Lower lobe of right lung (tissue), 2 donors: ENCODE data around the gene ATAT1. TPM values are rescaled to one million over a fixed set of nuclear protein-coding genes. Genes with fewer than 3 reads are reported as not detected.

Experiments
- ATAC-seq, 2 donors: fragments of 200-7000 bp; cut with Tn5 transposase; one replicate each; pipeline ENCODE4 v1.9.1; 2020 to 2022; ENCODE audit warnings: mild to moderate bottlenecking in 2 of 2, moderate library complexity in 2 of 2
- DNase-seq: peaks from one replicate; pipeline ENCODE4 v3.0.0-alpha.2; 2020
- H3K27ac ChIP-seq: fragments of 200-600 bp; one replicate; pipeline ENCODE4 v1.8.0; 2022
- H3K27me3 ChIP-seq: fragments of 200-600 bp; one replicate; pipeline ENCODE4 v1.8.0; 2022; ENCODE audit warnings: low read depth
- H3K36me3 ChIP-seq: fragments of 200-600 bp; one replicate; pipeline ENCODE4 v1.8.0; 2022; ENCODE audit warnings: mild to moderate bottlenecking
- H3K4me1 ChIP-seq: fragments of 200-600 bp; one replicate; pipeline ENCODE4 v1.8.0; 2022
- H3K4me3 ChIP-seq: fragments of 200-600 bp; one replicate; pipeline ENCODE4 v1.8.0; 2022; ENCODE audit warnings: mild to moderate bottlenecking
- H3K9me3 ChIP-seq: fragments of 200-600 bp; one replicate; pipeline ENCODE4 v1.8.0; 2022
- intact Hi-C: fragments of 100-400 bp; cut with DNase I; formaldehyde crosslinking; loops from one replicate; pipeline ENCODE4 v1.11.0; 2022
- total RNA-seq: library from RNA; stranded (reverse); fragmentation: NEBNext Ultra II Directional; extraction: Animal tissue kit (Norgen Biotek cat#: 25700); gene quantifications from one replicate; pipeline ENCODE4 v1.2.1, GENCODE V29; 2021
- TF ChIP-seq, protein P1 (sequence below): fragments of 200-600 bp; IDR thresholded peaks from one replicate; pipeline ENCODE4 v1.8.0; 2022; ENCODE audit warnings: antibody characterized with exemption, mild to moderate bottlenecking
- donor health status: DM: no; HTN: yes; CAD: no; lungs with severe emphysema.

ATAT1 gene
- total RNA-seq, 1 donor from 2014 or later = 8.9 TPM

DNA sequence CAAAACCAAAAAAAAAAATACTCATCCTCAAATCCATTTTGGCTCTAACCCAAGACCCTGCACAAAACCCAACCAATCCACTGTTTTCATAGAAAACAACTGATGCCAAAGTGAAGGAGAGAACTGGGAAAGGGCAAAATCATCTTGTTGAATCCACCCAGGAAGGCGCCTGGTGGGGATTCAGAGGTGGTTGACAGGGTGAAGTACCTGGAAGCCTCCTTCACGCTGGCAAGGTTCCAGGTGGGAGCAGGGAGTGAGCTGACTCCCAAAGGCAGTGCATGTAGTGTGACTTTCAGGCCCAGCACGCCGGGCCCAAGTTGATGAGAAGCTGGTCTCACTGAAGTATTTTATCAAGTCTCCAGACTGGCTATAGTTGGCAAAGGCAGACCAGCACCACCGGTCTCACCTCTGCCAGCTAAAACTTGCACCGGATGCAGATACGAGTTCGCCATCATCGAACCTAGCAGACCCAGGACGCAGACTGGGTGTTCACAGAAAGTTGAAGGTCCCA lies 26.2 kb upstream of the ATAT1 start:
- intact Hi-C loops = no loop called here
- H3K9me3 ChIP-seq = no peaks in the 10 kb centered on the region
- no peak overlapping the region for H3K27ac ChIP-seq
- H3K27me3 ChIP-seq = no peaks in the 10 kb centered on the region
- ATAC-seq (peak in 1 of 2 donors; percentile 2), DNase-seq (no peak)
- H3K4me1 ChIP-seq = peaks cover 8% of the 10 kb centered on the region
- no peak overlapping the region for H3K4me3 ChIP-seq
- peaks cover 55% of the 10 kb centered on the region for H3K36me3 ChIP-seq
- TF ChIP-seq, protein P1, sequence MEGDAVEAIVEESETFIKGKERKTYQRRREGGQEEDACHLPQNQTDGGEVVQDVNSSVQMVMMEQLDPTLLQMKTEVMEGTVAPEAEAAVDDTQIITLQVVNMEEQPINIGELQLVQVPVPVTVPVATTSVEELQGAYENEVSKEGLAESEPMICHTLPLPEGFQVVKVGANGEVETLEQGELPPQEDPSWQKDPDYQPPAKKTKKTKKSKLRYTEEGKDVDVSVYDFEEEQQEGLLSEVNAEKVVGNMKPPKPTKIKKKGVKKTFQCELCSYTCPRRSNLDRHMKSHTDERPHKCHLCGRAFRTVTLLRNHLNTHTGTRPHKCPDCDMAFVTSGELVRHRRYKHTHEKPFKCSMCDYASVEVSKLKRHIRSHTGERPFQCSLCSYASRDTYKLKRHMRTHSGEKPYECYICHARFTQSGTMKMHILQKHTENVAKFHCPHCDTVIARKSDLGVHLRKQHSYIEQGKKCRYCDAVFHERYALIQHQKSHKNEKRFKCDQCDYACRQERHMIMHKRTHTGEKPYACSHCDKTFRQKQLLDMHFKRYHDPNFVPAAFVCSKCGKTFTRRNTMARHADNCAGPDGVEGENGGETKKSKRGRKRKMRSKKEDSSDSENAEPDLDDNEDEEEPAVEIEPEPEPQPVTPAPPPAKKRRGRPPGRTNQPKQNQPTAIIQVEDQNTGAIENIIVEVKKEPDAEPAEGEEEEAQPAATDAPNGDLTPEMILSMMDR = no peak

DNA sequence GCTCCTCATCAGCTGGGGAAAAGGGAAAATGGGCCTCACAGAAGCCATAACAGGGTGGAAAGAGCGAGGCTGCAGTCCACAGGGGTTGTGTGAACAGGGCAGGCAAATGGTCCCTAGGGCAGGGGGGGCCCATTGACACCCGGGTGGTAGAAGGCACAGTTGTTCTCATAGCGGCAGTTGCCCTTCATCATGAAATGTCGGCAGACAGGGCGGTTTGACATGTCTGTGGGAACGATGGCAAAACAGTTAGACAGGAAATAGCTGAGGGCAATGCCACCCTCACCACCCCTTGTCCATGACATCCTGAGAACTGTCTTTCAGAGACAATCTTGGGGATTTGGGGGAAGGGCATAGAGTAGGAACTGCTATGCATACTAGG lies 25.2 kb upstream of the ATAT1 start:
- Histone ChIP-seq H3K4me1 (peaks cover 8% of the 10 kb centered on the region), H3K36me3 (peaks cover 64% of the 10 kb centered on the region), H3K27me3 (no peaks in the 10 kb centered on the region), H3K4me3 (no peak overlapping the region), H3K9me3 (no peaks in the 10 kb centered on the region), H3K27ac (no peak overlapping the region)
- no peak for DNase-seq
- TF ChIP-seq, protein P1 = no peak
- ATAC-seq = no peak
- intact Hi-C loops = no loop called here

DNA sequence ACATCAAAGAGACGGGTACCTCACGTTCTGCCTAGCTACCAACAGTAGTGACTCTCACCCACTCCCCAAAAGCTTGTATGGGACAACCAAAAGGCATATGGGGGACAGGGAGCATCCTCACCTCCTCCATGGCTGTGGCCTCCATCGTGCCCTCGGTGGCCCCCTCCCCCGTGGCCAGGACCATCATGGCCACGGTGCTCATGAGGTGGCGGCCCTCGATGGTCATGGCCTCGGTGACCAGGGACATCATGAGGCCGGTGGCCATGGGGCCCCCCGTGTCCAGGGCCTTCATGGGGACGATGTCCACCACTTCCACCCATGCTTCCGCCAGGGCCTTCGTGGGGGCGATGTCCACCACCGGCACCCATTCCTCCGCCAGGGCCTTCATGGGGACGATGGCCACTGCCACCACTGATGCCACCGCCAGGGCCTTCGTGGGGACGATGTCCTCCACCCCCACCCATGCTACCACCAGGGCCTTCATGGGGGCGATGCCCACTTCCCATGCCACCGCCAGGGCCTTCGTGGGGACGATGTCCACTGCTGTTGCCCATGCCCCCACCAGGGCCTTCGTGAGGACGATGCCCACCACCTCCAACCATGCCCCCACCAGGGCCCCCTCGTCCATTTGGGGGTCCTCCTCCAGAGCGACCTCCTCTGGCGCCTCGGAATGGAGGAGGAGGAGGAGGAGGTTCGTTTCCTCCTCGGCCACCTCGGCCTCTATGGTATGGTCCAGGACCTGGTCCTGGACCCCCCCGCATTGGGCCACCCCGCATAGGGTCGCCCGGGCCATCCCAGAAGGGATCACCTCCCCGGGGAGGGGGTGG lies 24.6 kb upstream of the ATAT1 start:
- Histone ChIP-seq H3K27me3 (no peaks in the 10 kb centered on the region), H3K9me3 (no peaks in the 10 kb centered on the region), H3K4me1 (peaks cover 8% of the 10 kb centered on the region), H3K36me3 (peaks cover 70% of the 10 kb centered on the region), H3K4me3 (no peak overlapping the region), H3K27ac (no peak overlapping the region)
- ATAC-seq (peak in 1 of 2 donors; percentile 25), DNase-seq (no peak)
- TF ChIP-seq, protein P1 = no peak
- intact Hi-C loops = no loop called here

DNA sequence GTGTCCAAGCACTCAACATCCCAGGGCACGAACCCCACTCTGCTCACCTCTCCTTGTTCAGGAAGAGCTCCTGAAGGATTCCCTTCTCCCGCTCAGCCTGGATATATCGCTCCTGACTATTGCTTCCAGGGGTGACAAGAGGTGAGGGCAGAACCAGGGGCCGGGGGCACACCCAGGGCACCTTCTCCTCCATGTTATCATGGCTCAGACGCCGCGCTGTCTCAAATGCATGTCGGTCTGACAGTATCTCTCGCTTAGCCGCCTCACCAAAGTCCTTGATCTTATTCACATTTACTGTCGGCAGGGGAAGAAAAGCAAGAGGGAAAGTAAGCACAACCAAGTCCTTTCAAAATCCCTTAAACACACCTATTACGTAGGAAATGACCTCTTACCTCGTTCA lies 22.7 kb upstream of the ATAT1 start:
- H3K9me3 ChIP-seq = no peaks in the 10 kb centered on the region
- no peak overlapping the region for H3K4me3 ChIP-seq
- no peak for DNase-seq
- peaks cover 90% of the 10 kb centered on the region for H3K36me3 ChIP-seq
- no peaks in the 10 kb centered on the region for H3K27me3 ChIP-seq
- intact Hi-C loops = no loop called here
- no peak for ATAC-seq
- no peak overlapping the region for H3K27ac ChIP-seq
- TF ChIP-seq, protein P1 = no peak
- H3K4me1 ChIP-seq = peaks cover 10% of the 10 kb centered on the region

DNA sequence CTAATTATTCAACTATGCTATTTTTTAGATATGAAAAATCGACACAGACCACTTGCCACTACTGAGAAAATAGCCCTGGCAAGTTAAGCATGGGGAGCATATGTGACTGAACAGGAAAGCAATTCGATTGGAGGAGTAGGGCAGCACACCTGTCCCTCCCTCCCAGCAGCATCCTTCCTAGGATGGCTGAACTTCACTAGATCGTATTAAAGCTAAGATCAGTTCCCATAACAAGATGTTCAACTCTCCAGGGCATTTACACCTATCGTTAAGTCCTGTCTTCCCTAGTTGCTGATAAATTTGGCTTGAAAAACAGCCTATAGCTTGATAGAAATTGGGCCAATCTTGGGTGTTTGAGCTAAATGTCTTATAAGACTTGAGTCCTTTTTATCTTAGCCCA lies 16.6 kb upstream of the ATAT1 start:
- intact Hi-C loops = no loop called here
- ATAC-seq (no peak), DNase-seq (no peak)
- no peaks in the 10 kb centered on the region for H3K9me3 ChIP-seq
- no peaks in the 10 kb centered on the region for H3K27me3 ChIP-seq
- peaks cover 48% of the 10 kb centered on the region for H3K36me3 ChIP-seq
- H3K27ac ChIP-seq = no peak overlapping the region
- no peak overlapping the region for H3K4me3 ChIP-seq
- H3K4me1 ChIP-seq = peaks cover 58% of the 10 kb centered on the region
- TF ChIP-seq, protein P1 = no peak
